Smooth muscle cell (in vitro differentiated cells): ENCODE measurements around the gene ACAN. TPM values are rescaled to one million over a fixed set of nuclear protein-coding genes. Genes with fewer than 3 reads are reported as not detected.
A peak's percentile ranks its signal among the peaks of the same experiment; 100 is the strongest.

Experiments used
- DNase-seq: peaks from one replicate; lab custom pipeline; 2025; ENCODE audit not compliant: unreplicated experiment; lab: John Stamatoyannopoulos, UW
- H2AFZ ChIP-seq: fragments of 200-600 bp; sonication (generic); 2 replicates; pipeline ENCODE4 v1.6.0; 2016; ENCODE audit warnings: antibody characterized with exemption, low read depth, mild to moderate bottlenecking
- H3F3A ChIP-seq: fragments of 200-600 bp; sonication (generic); 2 replicates; pipeline ENCODE4 v1.6.0; 2017; ENCODE audit warnings: antibody characterized with exemption, low read depth
- H3K27ac ChIP-seq: fragments of 200-600 bp; sonication (generic); 2 replicates; pipeline ENCODE4 v1.5.1; 2016; ENCODE audit warnings: low read depth, mild to moderate bottlenecking
- H3K27me3 ChIP-seq: fragments of 200-600 bp; sonication (generic); 2 replicates; pipeline ENCODE4 v1.6.1; 2016; ENCODE audit warnings: low read depth, mild to moderate bottlenecking
- H3K36me3 ChIP-seq: fragments of 200-600 bp; sonication (generic); 2 replicates; pipeline ENCODE4 v1.5.1; 2016; ENCODE audit warnings: low read depth
- H3K4me1 ChIP-seq: fragments of 200-600 bp; sonication (generic); 2 replicates; pipeline ENCODE4 v1.5.1; 2016; ENCODE audit warnings: low read depth
- H3K4me2 ChIP-seq: fragments of 200-600 bp; sonication (generic); 2 replicates; pipeline ENCODE4 v1.6.0; 2016; ENCODE audit warnings: mild to moderate bottlenecking
- H3K4me3 ChIP-seq: fragments of 200-600 bp; sonication (generic); 2 replicates; pipeline ENCODE4 v1.5.1; 2016; ENCODE audit warnings: mild to moderate bottlenecking
- H3K79me2 ChIP-seq: fragments of 200-600 bp; sonication (generic); 2 replicates; pipeline ENCODE4 v1.6.0; 2016; ENCODE audit warnings: low read depth, mild to moderate bottlenecking
- H3K9ac ChIP-seq: fragments of 200-600 bp; sonication (generic); 2 replicates; pipeline ENCODE4 v1.6.0; 2016; ENCODE audit warnings: low read depth
- H3K9me3 ChIP-seq: fragments of 200-600 bp; sonication (generic); replicated peaks from 2 replicates; pipeline ENCODE4 v1.5.1; 2016; ENCODE audit warnings: low read depth
- H4K20me1 ChIP-seq: fragments of 200-600 bp; sonication (generic); 2 replicates; pipeline ENCODE4 v1.6.0; 2016; ENCODE audit warnings: low read depth
- WGBS: methylation state at CpG from one replicate; pipeline ENCODE4 v1.1.7; 2016; ENCODE audit warnings: low lambda C conversion rate; 5-methylcytosine and 5-hydroxymethylcytosine counted together
- polyA plus RNA-seq: library from polyadenylated mRNA; unstranded; fragments of >200 nt; fragmentation: Nextera tagmentation; extraction: Ambion mirVana; gene quantifications from 2 replicates; pipeline ENCODE4 v1.2.1, GENCODE V29; 2016
- total RNA-seq: library from RNA; depleted of rRNA; stranded (reverse); fragments of >200 nt; gene quantifications from 2 replicates; pipeline ENCODE4 v1.2.3, GENCODE V29; 2014
- TF ChIP-seq, protein P1 (sequence below): fragments of 200-600 bp; sonication (generic); IDR thresholded peaks from 2 replicates; pipeline ENCODE4 v1.5.1; 2017; ENCODE audit warnings: borderline replicate concordance, mild to moderate bottlenecking, antibody characterized with exemption; ENCODE audit not compliant: insufficient read depth, poor library complexity, severe bottlenecking

The ACAN gene
- total RNA-seq (not detected in 2 replicates), polyA plus RNA-seq (0.18 TPM in 1 of 2 replicates, not detected in the other)

DNA sequence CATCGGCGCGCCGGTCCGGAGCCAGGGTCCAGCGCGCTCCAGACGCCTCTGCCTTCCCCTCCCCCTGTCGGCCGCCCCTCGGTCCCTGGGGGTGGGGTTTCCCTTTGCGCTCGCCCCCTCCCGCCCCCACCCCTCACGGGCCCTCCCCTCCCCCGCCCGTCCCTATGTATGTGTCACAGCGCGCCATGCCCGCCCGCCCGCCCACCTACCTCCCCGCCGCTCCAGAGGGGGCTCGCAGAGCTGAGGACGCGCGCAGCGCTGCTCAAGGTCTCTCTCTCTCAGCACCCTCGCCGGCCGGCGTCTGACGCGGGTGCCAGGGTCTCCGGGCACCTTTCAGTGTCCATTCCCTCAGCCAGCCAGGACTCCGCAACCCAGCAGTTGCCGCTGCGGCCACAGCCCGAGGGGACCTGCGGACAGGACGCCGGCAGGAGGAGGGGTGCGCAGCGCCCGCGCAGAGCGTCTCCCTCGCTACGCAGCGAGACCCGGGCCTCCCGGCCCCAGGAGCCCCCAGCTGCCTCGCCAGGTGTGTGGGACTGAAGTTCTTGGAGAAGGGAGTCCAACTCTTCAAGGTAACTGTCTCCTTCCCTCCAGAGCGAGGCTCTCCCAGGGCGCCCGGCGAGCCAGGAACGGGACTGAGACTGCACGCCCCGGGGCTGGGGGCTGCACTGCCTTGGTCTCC lies at the start of gene ACAN:
TSS of gene ACAN (plus strand) at position 196 of the 679 bp plus-strand sequence. CDS start 32,771 bp downstream, outside the sequence.
- Histone ChIP-seq H3K9ac (no peak within 1 kb of the TSS), H3K4me2 (peak within 1 kb of the TSS; percentile 88), H3K4me3 (peak within 1 kb of the TSS; percentile 47), H3F3A (no peaks in the 10 kb centered on the region), H3K36me3 (no peaks in the 10 kb centered on the region), H3K79me2 (no peaks in the 10 kb centered on the region), H3K4me1 (no peaks in the 10 kb centered on the region), H4K20me1 (no peaks in the 10 kb centered on the region), H2AFZ (peak within 1 kb of the TSS; percentile 54), H3K9me3 (no peaks in the 10 kb centered on the region), H3K27me3 (peaks cover 72% of the 10 kb centered on the region), H3K27ac (no peak within 1 kb of the TSS)
- DNase-seq, result no peak
- TF ChIP-seq, protein P1, sequence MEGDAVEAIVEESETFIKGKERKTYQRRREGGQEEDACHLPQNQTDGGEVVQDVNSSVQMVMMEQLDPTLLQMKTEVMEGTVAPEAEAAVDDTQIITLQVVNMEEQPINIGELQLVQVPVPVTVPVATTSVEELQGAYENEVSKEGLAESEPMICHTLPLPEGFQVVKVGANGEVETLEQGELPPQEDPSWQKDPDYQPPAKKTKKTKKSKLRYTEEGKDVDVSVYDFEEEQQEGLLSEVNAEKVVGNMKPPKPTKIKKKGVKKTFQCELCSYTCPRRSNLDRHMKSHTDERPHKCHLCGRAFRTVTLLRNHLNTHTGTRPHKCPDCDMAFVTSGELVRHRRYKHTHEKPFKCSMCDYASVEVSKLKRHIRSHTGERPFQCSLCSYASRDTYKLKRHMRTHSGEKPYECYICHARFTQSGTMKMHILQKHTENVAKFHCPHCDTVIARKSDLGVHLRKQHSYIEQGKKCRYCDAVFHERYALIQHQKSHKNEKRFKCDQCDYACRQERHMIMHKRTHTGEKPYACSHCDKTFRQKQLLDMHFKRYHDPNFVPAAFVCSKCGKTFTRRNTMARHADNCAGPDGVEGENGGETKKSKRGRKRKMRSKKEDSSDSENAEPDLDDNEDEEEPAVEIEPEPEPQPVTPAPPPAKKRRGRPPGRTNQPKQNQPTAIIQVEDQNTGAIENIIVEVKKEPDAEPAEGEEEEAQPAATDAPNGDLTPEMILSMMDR, result no peak
- WGBS, result 1% methylated on average over 31 of the region's 61 CpGs

DNA sequence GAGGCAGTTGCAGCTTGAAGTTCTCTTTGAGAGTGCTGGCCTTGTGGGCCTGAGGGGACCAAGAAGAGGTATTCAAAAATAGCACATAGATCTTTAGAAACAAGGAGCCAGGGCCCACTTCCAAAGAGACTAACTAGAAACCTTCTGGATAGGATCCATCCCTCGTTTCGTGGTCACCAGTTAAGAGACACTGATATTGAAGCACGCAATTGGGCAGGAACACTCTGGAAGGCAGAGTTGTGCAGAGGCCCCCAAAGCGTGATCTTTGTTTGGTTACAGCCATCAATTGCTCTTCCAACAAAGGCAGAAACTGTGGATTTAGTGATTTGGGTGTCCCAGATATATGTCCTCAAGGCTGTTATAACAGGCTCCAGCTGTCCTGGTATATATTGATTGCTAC lies 46.7 kb upstream of the ACAN start:
- no peak for DNase-seq
- WGBS, result 86% methylated on average over 4 of the region's 4 CpGs
- peaks cover 22% of the 10 kb centered on the region for H3K27me3 ChIP-seq
- no peak overlapping the region for H3K27ac ChIP-seq
- no peak overlapping the region for H3K4me3 ChIP-seq
- H3F3A ChIP-seq, result no peaks in the 10 kb centered on the region
- H4K20me1 ChIP-seq, result no peaks in the 10 kb centered on the region
- no peak overlapping the region for H2AFZ ChIP-seq
- no peak overlapping the region for H3K9ac ChIP-seq
- H3K79me2 ChIP-seq, result no peaks in the 10 kb centered on the region
- H3K4me1 ChIP-seq, result no peaks in the 10 kb centered on the region
- TF ChIP-seq, protein P1, result no peak
- no peaks in the 10 kb centered on the region for H3K36me3 ChIP-seq
- H3K4me2 ChIP-seq, result no peak overlapping the region
- no peaks in the 10 kb centered on the region for H3K9me3 ChIP-seq

DNA sequence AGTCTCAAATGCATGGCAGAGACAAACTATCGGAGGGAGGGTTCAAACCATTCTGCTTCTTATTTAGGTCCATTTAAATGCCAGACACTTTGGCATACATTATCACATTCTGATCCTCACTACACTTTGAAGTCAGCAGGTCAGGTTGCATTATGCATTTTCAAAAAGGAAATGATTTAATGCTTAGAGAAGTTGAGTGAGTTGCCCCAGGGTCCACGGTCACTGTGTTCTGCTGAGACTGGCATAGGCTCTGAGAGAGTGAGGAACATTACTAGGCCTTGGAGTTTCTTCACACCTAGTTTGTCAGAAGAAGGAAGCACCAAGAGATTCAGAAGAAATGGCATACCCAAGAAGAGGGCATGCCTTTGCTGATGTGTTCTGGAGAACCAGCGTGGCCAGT lies 46.3 kb upstream of the ACAN start:
- no peaks in the 10 kb centered on the region for H3K79me2 ChIP-seq
- H3K4me3 ChIP-seq, result no peak overlapping the region
- H4K20me1 ChIP-seq, result no peaks in the 10 kb centered on the region
- TF ChIP-seq, protein P1, result no peak
- no peak overlapping the region for H3K9ac ChIP-seq
- H3K36me3 ChIP-seq, result no peaks in the 10 kb centered on the region
- H2AFZ ChIP-seq, result no peak overlapping the region
- no peaks in the 10 kb centered on the region for H3F3A ChIP-seq
- H3K4me2 ChIP-seq, result no peak overlapping the region
- no peaks in the 10 kb centered on the region for H3K4me1 ChIP-seq
- no peaks in the 10 kb centered on the region for H3K9me3 ChIP-seq
- peaks cover 19% of the 10 kb centered on the region for H3K27me3 ChIP-seq
- 86% methylated on average over 3 of the region's 3 CpGs for WGBS
- no peak overlapping the region for H3K27ac ChIP-seq
- no peak for DNase-seq

DNA sequence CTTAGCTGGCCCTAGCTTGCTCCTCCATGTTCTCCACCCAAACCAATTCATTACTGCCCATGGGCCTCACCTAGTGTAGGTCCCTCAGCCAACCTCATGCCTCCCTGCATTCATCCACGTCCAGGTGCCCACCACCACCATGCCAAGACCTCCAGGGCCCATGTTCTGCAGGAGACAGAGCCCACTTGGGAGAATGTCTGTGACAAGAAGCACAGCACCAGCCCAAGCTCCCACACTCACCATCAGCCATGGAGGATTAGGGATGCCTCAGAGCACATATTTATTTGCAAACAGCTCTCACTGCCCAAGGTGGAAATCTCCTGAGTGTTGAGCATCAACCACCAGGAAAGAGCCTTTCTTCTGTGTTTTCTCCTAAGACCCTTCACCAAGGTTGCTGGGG lies 43.4 kb upstream of the ACAN start:
- no peak overlapping the region for H3K4me2 ChIP-seq
- DNase-seq, result no peak
- no peak overlapping the region for H3K4me3 ChIP-seq
- H3K27me3 ChIP-seq, result peaks cover 24% of the 10 kb centered on the region
- H3K36me3 ChIP-seq, result no peaks in the 10 kb centered on the region
- no peaks in the 10 kb centered on the region for H3K4me1 ChIP-seq
- TF ChIP-seq, protein P1, result no peak
- no peaks in the 10 kb centered on the region for H3F3A ChIP-seq
- H3K27ac ChIP-seq, result no peak overlapping the region
- no peak overlapping the region for H3K9ac ChIP-seq
- H4K20me1 ChIP-seq, result no peaks in the 10 kb centered on the region
- no peak overlapping the region for H2AFZ ChIP-seq
- WGBS, result 68% methylated on average over 1 of the region's 1 CpG
- no peaks in the 10 kb centered on the region for H3K9me3 ChIP-seq
- no peaks in the 10 kb centered on the region for H3K79me2 ChIP-seq
